ENCODE measurements around the gene RTN3.

DNA sequence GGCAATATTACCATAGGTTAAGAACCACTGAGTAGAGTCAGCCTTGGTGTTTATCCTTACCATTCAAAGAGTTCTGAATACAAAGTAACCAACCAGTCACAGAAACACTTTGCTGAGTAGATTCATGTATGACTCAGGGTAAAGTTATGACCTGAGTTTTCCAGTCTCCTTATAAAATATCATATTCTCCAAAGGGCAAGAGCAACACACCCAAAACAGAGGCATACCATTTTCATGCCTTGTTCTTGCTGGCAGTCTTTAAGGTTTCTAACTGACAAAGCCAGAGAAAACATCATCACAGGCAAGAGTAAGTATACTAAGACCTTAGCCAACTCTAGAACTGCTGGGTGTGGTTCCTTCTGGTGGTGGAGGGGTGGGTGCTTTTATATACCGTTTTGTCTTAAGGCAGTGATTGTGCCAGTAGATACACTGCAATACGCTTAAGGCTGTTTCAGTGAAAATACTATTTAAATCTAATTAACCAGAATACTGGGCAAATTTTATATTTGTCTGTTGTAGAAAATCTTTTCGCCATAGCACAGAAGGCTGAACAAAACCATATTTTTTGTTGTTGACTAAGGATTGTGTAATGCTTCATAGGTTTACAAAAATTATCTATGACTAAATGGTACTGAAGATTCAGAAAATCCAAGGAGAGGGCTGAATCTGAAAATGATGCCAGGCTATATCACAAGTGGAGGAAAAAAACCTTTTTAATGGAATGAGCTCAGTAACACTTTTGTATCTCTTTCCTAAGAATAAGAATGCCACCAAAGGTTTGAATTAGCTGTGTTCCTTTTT is 13.1 kb upstream of the RTN3 start:
- TF ChIP-seq, protein P1, sequence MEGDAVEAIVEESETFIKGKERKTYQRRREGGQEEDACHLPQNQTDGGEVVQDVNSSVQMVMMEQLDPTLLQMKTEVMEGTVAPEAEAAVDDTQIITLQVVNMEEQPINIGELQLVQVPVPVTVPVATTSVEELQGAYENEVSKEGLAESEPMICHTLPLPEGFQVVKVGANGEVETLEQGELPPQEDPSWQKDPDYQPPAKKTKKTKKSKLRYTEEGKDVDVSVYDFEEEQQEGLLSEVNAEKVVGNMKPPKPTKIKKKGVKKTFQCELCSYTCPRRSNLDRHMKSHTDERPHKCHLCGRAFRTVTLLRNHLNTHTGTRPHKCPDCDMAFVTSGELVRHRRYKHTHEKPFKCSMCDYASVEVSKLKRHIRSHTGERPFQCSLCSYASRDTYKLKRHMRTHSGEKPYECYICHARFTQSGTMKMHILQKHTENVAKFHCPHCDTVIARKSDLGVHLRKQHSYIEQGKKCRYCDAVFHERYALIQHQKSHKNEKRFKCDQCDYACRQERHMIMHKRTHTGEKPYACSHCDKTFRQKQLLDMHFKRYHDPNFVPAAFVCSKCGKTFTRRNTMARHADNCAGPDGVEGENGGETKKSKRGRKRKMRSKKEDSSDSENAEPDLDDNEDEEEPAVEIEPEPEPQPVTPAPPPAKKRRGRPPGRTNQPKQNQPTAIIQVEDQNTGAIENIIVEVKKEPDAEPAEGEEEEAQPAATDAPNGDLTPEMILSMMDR (IDR thresholded peaks at IDR 0.05): no peak
- no peak for TF ChIP-seq EZH2 (IDR thresholded peaks at IDR 0.05)

Data from neural progenitor cell (in vitro differentiated cells).